Gastrocnemius medialis (tissue), 4 donors: ENCODE results near the gene DHX16. TPM values are rescaled to one million over a fixed set of nuclear protein-coding genes. Genes with fewer than 3 reads are reported as not detected.
A peak's percentile ranks its signal among the peaks of the same experiment; 100 is the strongest.
"Not testable (repeated sequence)": the region's sequence is repeated elsewhere in the genome, so short reads cannot be mapped to it uniquely, and the experiment has no call there.

ENCODE experiments used
- ATAC-seq, 2 donors: fragments of 150-250 bp; one replicate each; pipeline ENCODE4 v1.9.1; 2016
- DNase-seq, 2 donors: peaks; one replicate each; pipeline ENCODE4 v3.0.0-alpha.2; 2019
- H3K27ac ChIP-seq, 4 donors: fragments of 200-600 bp; sonication (generic); 1 replicate in 1 of 4; 2 replicates in 3 of 4; pipeline ENCODE4 v1.5.1; 2016 to 2018; ENCODE audit warnings: mild to moderate bottlenecking in 2 of 4, moderate library complexity in 1 of 4
- H3K27me3 ChIP-seq, 3 donors: fragments of 200-600 bp; sonication (generic) in 2 of 3; 1 replicate in 1 of 3; 2 replicates in 2 of 3; pipeline versions ENCODE4 v1.5.1 to v1.6.0; 2016 to 2019; ENCODE audit warnings: mild to moderate bottlenecking in 1 of 3, moderate library complexity in 1 of 3
- H3K36me3 ChIP-seq, 2 donors: fragments of 200-600 bp; sonication (generic) in 1 of 2; one replicate each; pipeline ENCODE4 v1.5.1; 2017 to 2018
- H3K4me1 ChIP-seq, 2 donors: fragments of 200-600 bp; sonication (generic) in 1 of 2; one replicate each; pipeline ENCODE4 v1.5.1; 2016 to 2017; ENCODE audit warnings: mild to moderate bottlenecking in 2 of 2
- H3K4me3 ChIP-seq, 4 donors: fragments of 200-600 bp; sonication (generic) in 3 of 4; 1 replicate in 1 of 4; 2 replicates in 3 of 4; pipeline ENCODE4 v1.5.1; 2016 to 2019; ENCODE audit warnings: mild to moderate bottlenecking in 2 of 4
- H3K9me3 ChIP-seq, 3 donors: fragments of 200-600 bp; sonication (generic) in 2 of 3; 1 replicate in 1 of 3; 2 replicates in 2 of 3; pipeline ENCODE4 v1.5.1; 2016 to 2019
- CTCF ChIP-seq, 5 experiments: fragments of 450-650 bp in 3 of 5; fragments of 200-600 bp in 2 of 5; sonication (generic) in 2 of 5; IDR thresholded peaks in 4 of 5; conservative IDR thresholded peaks in 1 of 5; 1 replicate in 4 of 5; 2 replicates in 1 of 5; pipeline ENCODE4 v1.5.1; 2016 to 2019; ENCODE audit warnings: antibody characterized with exemption in 5 of 5, mild to moderate bottlenecking in 3 of 5, moderate library complexity in 3 of 5
- POLR2A ChIP-seq, 2 donors: fragments of 450-650 bp; IDR thresholded peaks; one replicate each; pipeline ENCODE4 v1.6.1; 2017; ENCODE audit warnings: antibody characterized with exemption in 2 of 2, mild to moderate bottlenecking in 2 of 2, moderate library complexity in 2 of 2
- in situ Hi-C, 4 donors: fragments of 200-750 bp; cut with MboI; loops; one replicate each; pipeline versions ENCODE4 v1.15.0 to v1.8.0; 2017; ENCODE audit warnings: low sequenced_read_pairs in 4 of 4
- intact Hi-C: fragments of 100-400 bp; cut with DNase I; formaldehyde crosslinking; loops from one replicate; pipeline ENCODE4 v1.15.1; 2023; ENCODE audit warnings: low total_unique reads
- total RNA-seq, 4 donors: library from RNA; depleted of rRNA; stranded (reverse); fragments of >200 nt; gene quantifications; one replicate each; pipeline versions ENCODE4 v1.1.0 to v1.2.3, GENCODE V29; 2016

DHX16 gene
- total RNA-seq, 4 donors from 2014 or later = 39.1 to 74.8 (median 49.4) TPM

- peak overlapping the region in 1 of 4 donors; percentile 7 for H3K4me3 ChIP-seq
- peak; percentile 76 to 83 for ATAC-seq
Measured at GRCh38 chr6:30678964-30679726, 6.3 kb upstream of the DHX16 start.

GRCh38 chr6:30676660-30677285 is 4.0 kb upstream of the DHX16 start:
- ATAC-seq (no peak), DNase-seq (no peak)
- H3K36me3 ChIP-seq = peaks cover 0 to 28% of the 10 kb centered on the region in 2 donors
- H3K4me1 ChIP-seq = peaks cover 22% of the 10 kb centered on the region in 2 donors
- H3K4me3 ChIP-seq = no peak overlapping the region
- TF ChIP-seq POLR2A (IDR thresholded peaks at IDR 0.05) (no peak), CTCF (IDR thresholded peaks at IDR 0.05 in 4 of 5, conservative IDR thresholded peaks at IDR 0.05 in 1 of 5) (no peak)
- no peak overlapping the region for H3K27ac ChIP-seq
- intact Hi-C loops = loop anchor here (5.0 kb wide), 1 partner anchor 411 kb away; no protein-coding TSS in a partner anchor
- H3K27me3 ChIP-seq = no peaks in the 10 kb centered on the region
- no peaks in the 10 kb centered on the region for H3K9me3 ChIP-seq
- in situ Hi-C loops = loop anchor here in 1 of 4 donors (5.0 kb wide), 1 partner anchor 46 kb away; the partner anchor contains the start of gene TUBB

More at GRCh38 chr6:30678964-30679726, 6.3 kb upstream of the DHX16 start:
- peaks cover 15 to 18% of the 10 kb centered on the region in 2 donors for H3K4me1 ChIP-seq
- H3K27ac ChIP-seq = peak overlapping the region in 3 of 4 donors; percentile 25 to 51 (median 38)
- peak; percentile 94 to 98 (median 98) for TF ChIP-seq CTCF (IDR thresholded peaks at IDR 0.05 in 4 of 5, conservative IDR thresholded peaks at IDR 0.05 in 1 of 5)
- no peak for TF ChIP-seq POLR2A (IDR thresholded peaks at IDR 0.05)
- peak; percentile 68 to 79 for DNase-seq
- H3K36me3 ChIP-seq = peaks cover 0 to 28% of the 10 kb centered on the region in 2 donors
- intact Hi-C loops = loop anchor here (1.0 to 5.0 kb wide), 2 partner anchors 43 to 408 kb away; no protein-coding TSS in a partner anchor
- no peaks in the 10 kb centered on the region for H3K27me3 ChIP-seq
- in situ Hi-C loops = loop anchor here in 1 of 4 donors (5.0 kb wide), 1 partner anchor 43 kb away; the partner anchor contains the start of gene TUBB
- H3K9me3 ChIP-seq = no peaks in the 10 kb centered on the region

DNA sequence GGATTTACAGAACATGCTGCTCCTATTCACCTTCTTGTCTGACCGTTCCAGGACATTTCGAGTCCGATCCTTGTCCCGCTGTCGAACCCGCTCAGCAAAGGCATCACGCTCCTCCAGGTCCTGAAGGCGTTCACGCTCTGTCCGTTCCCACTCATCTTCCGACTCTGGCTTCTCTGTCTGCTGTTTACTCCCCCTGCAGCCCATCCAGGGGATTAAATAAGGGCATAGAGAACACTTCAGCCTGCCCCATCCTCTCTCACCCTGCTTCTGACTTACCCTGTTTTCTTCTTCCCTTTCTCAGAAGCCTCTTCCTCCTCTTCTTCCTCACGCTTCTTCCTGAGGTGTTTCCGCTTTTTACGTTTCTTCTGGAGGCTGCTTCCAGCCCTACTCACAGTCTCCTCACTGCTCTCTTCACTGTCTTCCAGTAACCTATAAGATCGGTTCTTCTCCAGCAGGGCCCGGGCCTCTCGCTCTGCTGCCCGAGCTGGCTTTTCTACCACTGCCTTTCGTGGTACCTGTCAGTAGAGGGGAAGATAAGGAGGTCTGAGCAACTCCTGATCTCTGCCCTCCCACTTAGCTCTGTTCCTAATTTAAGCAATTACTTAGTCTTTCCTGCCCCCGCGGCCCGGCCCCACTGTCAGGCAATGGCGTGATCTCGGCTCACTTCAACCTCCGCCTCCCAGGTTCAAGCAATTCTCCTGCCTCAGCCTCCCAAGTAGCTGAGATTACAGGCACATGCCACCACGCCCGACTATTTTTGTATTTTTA is 1.9 kb downstream of the DHX16 start:
- TF ChIP-seq POLR2A (IDR thresholded peaks at IDR 0.05) (no peak), CTCF (IDR thresholded peaks at IDR 0.05 in 4 of 5, conservative IDR thresholded peaks at IDR 0.05 in 1 of 5) (no peak)
- Histone ChIP-seq H3K4me1 (peaks cover 15 to 18% of the 10 kb centered on the region in 2 donors), H3K4me3 (peak overlapping the region in 1 of 4 donors; percentile 93), H3K27me3 (no peaks in the 10 kb centered on the region), H3K27ac (no peak overlapping the region), H3K9me3 (no peaks in the 10 kb centered on the region), H3K36me3 (peaks cover 0 to 47% of the 10 kb centered on the region in 2 donors)
- in situ Hi-C loops (loop anchor here in 1 of 4 donors (25.0 kb wide), 1 partner anchor 416 kb away; no protein-coding TSS in a partner anchor), intact Hi-C loops (loop anchor here (5.0 kb wide), 4 partner anchors 54 to 241 kb away; partner anchors contain the start of genes HLA-E, MRPS18B, PPP1R10 and VARS2)
- no peak for ATAC-seq
- no peak for DNase-seq

- DNase-seq, H3K4me1 ChIP-seq, H3K27me3 ChIP-seq, H3K4me3 ChIP-seq, ATAC-seq, H3K9me3 ChIP-seq, intact Hi-C loops, H3K27ac ChIP-seq: not testable (repeated sequence)
- in situ Hi-C loops = loop anchor here in 1 of 4 donors (25.0 kb wide), 1 partner anchor 421 kb away; no protein-coding TSS in a partner anchor
- H3K36me3 ChIP-seq = peaks cover 0 to 93% of the 10 kb centered on the region in 2 donors
Measured at GRCh38 chr6:30666300-30666699, 6.5 kb downstream of the DHX16 start.
